ENCODE data around the gene MPC1L.
A peak's percentile ranks its signal among the peaks of the same experiment; 100 is the strongest.
"Not testable (repeated sequence)": the region's sequence is repeated elsewhere in the genome, so short reads cannot be mapped to it uniquely, and the experiment has no call there.

The MPC1L gene

GRCh38 chrX:40623139-40623536, at the start of gene MPC1L:
Gene MPC1L, plus strand, starts transcription at chrX:40623428. Its CDS starts 138 bp downstream, at chrX:40623566.
- no peak for DNase-seq (ENCODE audit: low read depth)

- DNase-seq (ENCODE audit: low read depth): no peak
These were observed 49.5 kb upstream of the MPC1L start for GRCh38 chrX:40573763-40574162.

- not testable (repeated sequence) for DNase-seq (ENCODE audit: low read depth)
These were observed 47.8 kb upstream of the MPC1L start for GRCh38 chrX:40575411-40575810.

- no peak for DNase-seq (ENCODE audit: low read depth)
These were observed 46.9 kb upstream of the MPC1L start for GRCh38 chrX:40576291-40576690.

- no peak for DNase-seq (ENCODE audit: low read depth)
These were observed 45.1 kb upstream of the MPC1L start for GRCh38 chrX:40578039-40578695.

GRCh38 chrX:40579141-40579540, 44.1 kb upstream of the MPC1L start:
- DNase-seq (ENCODE audit: low read depth): no peak

- no peak for DNase-seq (ENCODE audit: low read depth)
These were observed 43.2 kb upstream of the MPC1L start for GRCh38 chrX:40579900-40580536.

- peak; percentile 78 for DNase-seq (ENCODE audit: low read depth)
These were observed 42.5 kb upstream of the MPC1L start, which contains the start of gene ATP6AP2 for GRCh38 chrX:40580537-40581335. Gene ATP6AP2, plus strand, starts transcription at chrX:40580970. Its CDS starts 96 bp downstream, at chrX:40581066.

- DNase-seq (ENCODE audit: low read depth): no peak
These were observed 41.8 kb upstream of the MPC1L start for GRCh38 chrX:40581336-40581920.

- not testable (repeated sequence) for DNase-seq (ENCODE audit: low read depth)
These were observed 41.0 kb upstream of the MPC1L start for GRCh38 chrX:40582178-40582577.

- DNase-seq (ENCODE audit: low read depth): no peak
These were observed 40.4 kb upstream of the MPC1L start for GRCh38 chrX:40582811-40583210.

GRCh38 chrX:40587623-40588022, 35.6 kb upstream of the MPC1L start:
- not testable (repeated sequence) for DNase-seq (ENCODE audit: low read depth)

- not testable (repeated sequence) for DNase-seq (ENCODE audit: low read depth)
These were observed 33.5 kb upstream of the MPC1L start for GRCh38 chrX:40589616-40590321.

- DNase-seq (ENCODE audit: low read depth): no peak
These were observed 19.8 kb upstream of the MPC1L start for GRCh38 chrX:40603446-40603845.

GRCh38 chrX:40607381-40607780, 15.8 kb upstream of the MPC1L start:
- DNase-seq (ENCODE audit: low read depth): no peak

GRCh38 chrX:40612511-40612910, 10.7 kb upstream of the MPC1L start:
- no peak for DNase-seq (ENCODE audit: low read depth)

- DNase-seq (ENCODE audit: low read depth): no peak
These were observed 7.3 kb upstream of the MPC1L start for GRCh38 chrX:40615976-40616375.

- no peak for DNase-seq (ENCODE audit: low read depth)
These were observed 5.7 kb upstream of the MPC1L start for GRCh38 chrX:40617566-40617965.

- DNase-seq (ENCODE audit: low read depth): no peak
These were observed 619 bp upstream of the MPC1L start for GRCh38 chrX:40622479-40623138.

GRCh38 chrX:40623665-40624064, 437 bp downstream of the MPC1L start:
- DNase-seq (ENCODE audit: low read depth): no peak

GRCh38 chrX:40625294-40625693, 2.1 kb downstream of the MPC1L start:
- no peak for DNase-seq (ENCODE audit: low read depth)
